H1 (cell line): ENCODE results near the gene TRMT10A. TPM values are rescaled to one million over a fixed set of nuclear protein-coding genes. Genes with fewer than 3 reads are reported as not detected.

Source experiments
- CTCF ChIA-PET: fragments of 300-600 bp; sonication (Branson Sonifier 250); formaldehyde crosslinking; loops from one replicate; lab custom pipeline; 2021; ENCODE audit not compliant: partially characterized antibody; lab: Charles Lee
- POLR2A ChIA-PET: fragments of 300-600 bp; sonication (Branson Sonifier 250); formaldehyde crosslinking; loops from one replicate; lab custom pipeline; 2021; ENCODE audit warnings: inconsistent platforms; ENCODE audit not compliant: partially characterized antibody; lab: Charles Lee
- DNase-seq, 2 experiments: peaks; one replicate each; pipeline versions ENCODE4 v3.0.0 to v3.0.0-alpha.2; 2010 to 2022; ENCODE audit warnings: low spot score in 2 of 2, low read depth in 1 of 2, mixed read lengths in 1 of 2
- FAIRE-seq: peaks from 2 replicates; lab custom pipeline; 2011; peaks lifted over from hg19 to GRCh38; lab: Jason Lieb, UNC
- H2AFZ ChIP-seq: 2 replicates; pipeline ENCODE4 v1.8.1; 2012; ENCODE audit warnings: low read length, inconsistent platforms
- H2AK5ac ChIP-seq: 2 replicates; pipeline ENCODE4 v1.6.1; 2013; ENCODE audit warnings: low read depth, low read length
- H2BK120ac ChIP-seq: replicated peaks from 2 replicates; pipeline ENCODE3; 2013; ENCODE audit warnings: low read depth, low read length, inconsistent platforms
- H2BK12ac ChIP-seq: 2 replicates; pipeline ENCODE4 v1.6.1; 2013; ENCODE audit warnings: low read depth, low read length
- H2BK15ac ChIP-seq: 2 replicates; pipeline ENCODE4 v1.6.1; 2013; ENCODE audit warnings: low read length
- H2BK20ac ChIP-seq: 2 replicates; pipeline ENCODE4 v1.6.1; 2013; ENCODE audit warnings: low read length
- H2BK5ac ChIP-seq: 2 replicates; pipeline ENCODE4 v1.6.1; 2013; ENCODE audit warnings: low read depth, low read length
- H3K14ac ChIP-seq: 2 replicates; pipeline ENCODE4 v1.6.1; 2013; ENCODE audit warnings: inconsistent platforms; ENCODE audit not compliant: insufficient read length
- H3K18ac ChIP-seq: 2 replicates; pipeline ENCODE4 v1.6.1; 2013; ENCODE audit warnings: low read length; ENCODE audit errors: extremely low read depth
- H3K23ac ChIP-seq: 2 replicates; pipeline ENCODE4 v1.6.1; 2013; ENCODE audit warnings: inconsistent platforms; ENCODE audit not compliant: insufficient read length
- H3K23me2 ChIP-seq: 2 replicates; pipeline ENCODE4 v1.6.1; 2013; ENCODE audit warnings: low read depth, low read length
- H3K27ac ChIP-seq: 2 replicates; pipeline ENCODE4 v1.6.1; 2011; ENCODE audit warnings: low read depth, low read length, inconsistent platforms
- H3K27me3 ChIP-seq, 4 experiments: replicated peaks in 1 of 4; 1 replicate in 1 of 4; 2 replicates in 3 of 4; pipeline versions ENCODE4 v1.6.1 to v1.8.1; 2011 to 2013; ENCODE audit warnings: low read length in 3 of 4, mild to moderate bottlenecking in 3 of 4, inconsistent platforms in 2 of 4, mixed read lengths in 2 of 4, moderate library complexity in 1 of 4; ENCODE audit not compliant: control insufficient read depth in 3 of 4, insufficient read depth in 3 of 4; ENCODE audit errors: extremely low read depth in 1 of 4
- H3K36me3 ChIP-seq, 4 experiments: 2 replicates each; pipeline versions ENCODE4 v1.6.1 to v1.8.1; 2011 to 2013; ENCODE audit warnings: mild to moderate bottlenecking in 4 of 4, low read length in 3 of 4, moderate library complexity in 2 of 4, control low read depth in 1 of 4, inconsistent platforms in 1 of 4; ENCODE audit not compliant: insufficient read depth in 4 of 4, control insufficient read depth in 2 of 4
- H3K4ac ChIP-seq: replicated peaks from 2 replicates; pipeline ENCODE3; 2013; ENCODE audit warnings: low read length, low read depth, mixed read lengths, inconsistent platforms; ENCODE audit not compliant: insufficient read length
- H3K4me1 ChIP-seq, 4 experiments: replicated peaks in 1 of 4; 1 replicate in 1 of 4; 2 replicates in 3 of 4; pipeline versions ENCODE4 v1.6.1 to v1.8.1; 2011 to 2013; ENCODE audit warnings: low read length in 3 of 4, inconsistent platforms in 2 of 4, mixed read lengths in 1 of 4; ENCODE audit not compliant: insufficient read depth in 4 of 4, control insufficient read depth in 3 of 4
- H3K4me2 ChIP-seq, 2 experiments: 2 replicates each; pipeline versions ENCODE4 v1.6.1 to v1.8.1; 2011 to 2013; ENCODE audit warnings: low read depth in 2 of 2, low read length in 2 of 2, control low read depth in 1 of 2, inconsistent platforms in 1 of 2, mild to moderate bottlenecking in 1 of 2; ENCODE audit not compliant: insufficient read depth in 1 of 2
- H3K4me3 ChIP-seq, 4 experiments: fragments of 200-600, 300-600 bp in 1 of 4; sonication (generic), shearing (Covaris generic), sonication (Bioruptor Twin) in 1 of 4; 2 replicates each; pipeline versions ENCODE4 v1.5.1 to v1.8.1; 2011 to 2016; ENCODE audit warnings: low read length in 4 of 4, low read depth in 3 of 4, control low read depth in 2 of 4, inconsistent platforms in 2 of 4, mild to moderate bottlenecking in 2 of 4, mixed read lengths in 1 of 4, moderate library complexity in 1 of 4; ENCODE audit not compliant: insufficient read depth in 2 of 4; ENCODE audit errors: extremely low read depth in 1 of 4
- H3K56ac ChIP-seq: replicated peaks from 2 replicates; pipeline ENCODE3; 2013; ENCODE audit warnings: low read depth, mild to moderate bottlenecking, mixed read lengths, low read length, inconsistent platforms; ENCODE audit not compliant: insufficient read length
- H3K79me1 ChIP-seq: 2 replicates; pipeline ENCODE4 v1.6.1; 2013; ENCODE audit warnings: low read depth, low read length, control low read depth
- H3K79me2 ChIP-seq, 2 experiments: 2 replicates each; pipeline versions ENCODE4 v1.6.1 to v1.8.1; 2012 to 2013; ENCODE audit warnings: low read length in 2 of 2, mild to moderate bottlenecking in 2 of 2, inconsistent platforms in 1 of 2; ENCODE audit not compliant: insufficient read depth in 2 of 2, control insufficient read depth in 1 of 2
- H3K9ac ChIP-seq, 4 experiments: replicated peaks in 1 of 4; 1 replicate in 1 of 4; 2 replicates in 3 of 4; pipeline versions ENCODE4 v1.6.1 to v1.8.1; 2011 to 2013; ENCODE audit warnings: low read depth in 3 of 4, low read length in 3 of 4, control low read depth in 2 of 4, mild to moderate bottlenecking in 2 of 4, moderate library complexity in 2 of 4, inconsistent platforms in 1 of 4; ENCODE audit errors: extremely low read depth in 1 of 4
- H3K9me3 ChIP-seq, 2 experiments: 2 replicates each; pipeline versions ENCODE4 v1.6.1 to v1.8.1; 2012 to 2013; ENCODE audit warnings: mild to moderate bottlenecking in 2 of 2, moderate library complexity in 2 of 2, control low read depth in 1 of 2, inconsistent platforms in 1 of 2, low read depth in 1 of 2, low read length in 1 of 2, mixed read lengths in 1 of 2; ENCODE audit not compliant: insufficient read depth in 2 of 2
- H4K20me1 ChIP-seq, 2 experiments: replicated peaks in 1 of 2; 2 replicates each; pipeline versions ENCODE3 to v1.8.1; 2011 to 2013; ENCODE audit warnings: inconsistent platforms in 2 of 2, low read length in 2 of 2, mild to moderate bottlenecking in 1 of 2; ENCODE audit not compliant: insufficient read depth in 2 of 2, control insufficient read depth in 1 of 2
- H4K5ac ChIP-seq: 2 replicates; pipeline ENCODE4 v1.6.1; 2013; ENCODE audit warnings: low read length, low read depth, mixed read lengths, inconsistent platforms; ENCODE audit not compliant: insufficient read length
- H4K8ac ChIP-seq: 2 replicates; pipeline ENCODE4 v1.8.0; 2013; ENCODE audit warnings: mild to moderate bottlenecking, moderate library complexity, low read length, inconsistent platforms; ENCODE audit not compliant: insufficient read depth; ENCODE audit errors: extremely low read depth
- H4K91ac ChIP-seq: replicated peaks from 2 replicates; pipeline ENCODE3; 2013; ENCODE audit warnings: low read length, mixed read lengths, inconsistent platforms; ENCODE audit not compliant: insufficient read length
- RXRA ChIP-seq: IDR thresholded peaks from 2 replicates; pipeline ENCODE4 v1.6.1; 2011; ENCODE audit warnings: low read depth, mild to moderate bottlenecking, low read length, moderate library complexity; ENCODE audit not compliant: insufficient read depth
- SP4 ChIP-seq: IDR thresholded peaks from 2 replicates; pipeline ENCODE4 v1.6.1; 2012; ENCODE audit warnings: low read length, inconsistent platforms
- SRF ChIP-seq: IDR thresholded peaks from 2 replicates; pipeline ENCODE4 v1.6.1; 2011; ENCODE audit warnings: mild to moderate bottlenecking, low read depth, low read length, moderate library complexity
- WGBS, 2 experiments: shearing (Covaris generic) in 1 of 2; methylation state at CpG; one replicate each; pipeline versions ENCODE4 v1.1.6 to v1.1.7; 2013 to 2015; ENCODE audit warnings: low lambda C conversion rate in 2 of 2, mixed read lengths in 2 of 2, inconsistent platforms in 1 of 2, low coverage in 1 of 2, missing lambda C conversion rate in 1 of 2; ENCODE audit not compliant: insufficient replicate concordance in 2 of 2, insufficient coverage in 1 of 2, insufficient read length in 1 of 2; ENCODE audit errors: extremely low coverage in 1 of 2, missing lambda C conversion rate in 1 of 2; 5-methylcytosine and 5-hydroxymethylcytosine counted together
- polyA plus RNA-seq, 7 experiments: library from polyadenylated mRNA; depleted of rRNA in 3 of 7; stranded (reverse) in 5 of 7; unstranded in 2 of 7; fragments of >200 nt in 5 of 7; fragments of 200-250 nt in 2 of 7; gene quantifications; 1 replicate in 5 of 7; 2 replicates in 1 of 7; 4 replicates in 1 of 7; pipeline versions ENCODE4 v1.2.1 to v1.2.3, GENCODE V29; 2011 to 2013; ENCODE audit warnings: missing spikeins in 2 of 7, mixed read lengths in 2 of 7
- total RNA-seq: library from RNA; stranded (reverse); fragmentation: NEBNext Ultra II Directional; extraction: Animal tissue kit (Norgen Biotek cat#: 25700); gene quantifications from 2 replicates; pipeline ENCODE4 v1.2.1, GENCODE V29; 2021

TRMT10A gene
- total and polyA plus RNA-seq, 2 of the 8 experiments (the other 6 are each of a cell fraction or from before 2014, with no cell fraction given), result 1.5 to 3.8 TPM

DNA sequence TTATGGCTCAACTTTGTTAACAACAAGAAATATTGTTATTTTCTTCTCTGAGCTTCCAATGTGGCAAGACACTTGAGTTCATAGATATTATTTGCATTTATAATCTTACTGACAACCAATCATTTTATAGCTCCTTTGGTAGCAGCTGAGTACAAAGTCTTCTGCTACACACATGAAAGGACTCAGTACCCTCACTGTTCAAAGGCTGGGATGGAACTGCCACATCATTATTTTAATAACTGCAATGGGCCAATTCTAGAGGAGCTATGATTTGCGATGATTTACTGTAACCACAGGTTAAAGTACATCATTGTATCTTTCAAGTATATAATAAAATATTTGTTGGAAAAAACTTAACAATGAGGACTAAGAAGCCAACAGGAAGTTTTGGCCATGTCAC lies 21.7 kb upstream of the TRMT10A start:
- no peak for DNase-seq
- no peaks in the 10 kb centered on the region for H3K23me2 ChIP-seq
- H3K4me2 ChIP-seq, result no peak overlapping the region
- H3K36me3 ChIP-seq, result no peaks in the 10 kb centered on the region
- WGBS, 2 experiments, result 96% methylated on average over 1 of the region's 1 CpG; no CpG with 5 or more reads in 1 of the 2 experiments
- H2AK5ac ChIP-seq, result no peak overlapping the region
- no peaks in the 10 kb centered on the region for H3K9me3 ChIP-seq
- no peaks in the 10 kb centered on the region for H3K79me2 ChIP-seq
- no peak overlapping the region for H4K5ac ChIP-seq
- H2BK12ac ChIP-seq, result no peak overlapping the region
- H2BK15ac ChIP-seq, result no peak overlapping the region
- no peak overlapping the region for H2BK5ac ChIP-seq
- no peak overlapping the region for H2BK20ac ChIP-seq
- H3K27me3 ChIP-seq, result no peaks in the 10 kb centered on the region
- no peak overlapping the region for H3K14ac ChIP-seq
- no peak overlapping the region for H3K4ac ChIP-seq
- no peak for FAIRE-seq
- H3K4me3 ChIP-seq, result no peak overlapping the region
- no peak overlapping the region for H2BK120ac ChIP-seq
- H3K27ac ChIP-seq, result no peak overlapping the region
- no peak overlapping the region for H3K23ac ChIP-seq
- POLR2A ChIA-PET, result interaction anchor here (1.1 kb wide), 1 partner anchor 11 kb away, joined by 3 read pairs; the partner anchor contains the start of gene MTTP
- H2AFZ ChIP-seq, result no peak overlapping the region
- H4K8ac ChIP-seq, result no peak overlapping the region
- no peaks in the 10 kb centered on the region for H4K20me1 ChIP-seq
- CTCF ChIA-PET, result no interaction called here
- TF ChIP-seq SP4, result no peak
- no peak for TF ChIP-seq SRF
- TF ChIP-seq RXRA, result no peak
- no peaks in the 10 kb centered on the region for H3K4me1 ChIP-seq
- no peak overlapping the region for H3K56ac ChIP-seq
- no peak overlapping the region for H3K18ac ChIP-seq
- H3K79me1 ChIP-seq, result no peaks in the 10 kb centered on the region
- H3K9ac ChIP-seq, result no peak overlapping the region
- H4K91ac ChIP-seq, result no peak overlapping the region
